ENCODE measurements around the gene GLG1.
"Not testable (repeated sequence)": the region's sequence is repeated elsewhere in the genome, so short reads cannot be mapped to it uniquely, and the experiment has no call there.

DNA sequence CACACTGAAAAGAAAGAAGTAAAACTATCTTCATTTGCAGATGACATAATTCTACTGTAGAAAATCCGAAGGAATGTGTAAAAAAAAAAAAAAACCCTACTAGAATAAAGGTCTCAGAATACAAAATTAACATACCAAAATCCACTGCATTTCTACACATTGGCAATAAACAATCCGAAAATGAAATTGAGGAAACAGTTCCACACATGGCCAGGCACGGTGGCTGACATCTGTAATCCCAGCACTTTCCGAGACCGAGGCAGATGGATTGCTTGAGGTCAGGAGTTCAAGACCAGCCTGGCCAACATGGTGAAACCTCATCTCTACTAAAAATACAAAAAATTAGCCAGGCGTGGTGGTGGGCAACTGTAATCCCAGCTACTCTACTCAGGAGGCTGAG is 181.2 kb downstream of the GLG1 start:
- TF ChIP-seq, protein P1, sequence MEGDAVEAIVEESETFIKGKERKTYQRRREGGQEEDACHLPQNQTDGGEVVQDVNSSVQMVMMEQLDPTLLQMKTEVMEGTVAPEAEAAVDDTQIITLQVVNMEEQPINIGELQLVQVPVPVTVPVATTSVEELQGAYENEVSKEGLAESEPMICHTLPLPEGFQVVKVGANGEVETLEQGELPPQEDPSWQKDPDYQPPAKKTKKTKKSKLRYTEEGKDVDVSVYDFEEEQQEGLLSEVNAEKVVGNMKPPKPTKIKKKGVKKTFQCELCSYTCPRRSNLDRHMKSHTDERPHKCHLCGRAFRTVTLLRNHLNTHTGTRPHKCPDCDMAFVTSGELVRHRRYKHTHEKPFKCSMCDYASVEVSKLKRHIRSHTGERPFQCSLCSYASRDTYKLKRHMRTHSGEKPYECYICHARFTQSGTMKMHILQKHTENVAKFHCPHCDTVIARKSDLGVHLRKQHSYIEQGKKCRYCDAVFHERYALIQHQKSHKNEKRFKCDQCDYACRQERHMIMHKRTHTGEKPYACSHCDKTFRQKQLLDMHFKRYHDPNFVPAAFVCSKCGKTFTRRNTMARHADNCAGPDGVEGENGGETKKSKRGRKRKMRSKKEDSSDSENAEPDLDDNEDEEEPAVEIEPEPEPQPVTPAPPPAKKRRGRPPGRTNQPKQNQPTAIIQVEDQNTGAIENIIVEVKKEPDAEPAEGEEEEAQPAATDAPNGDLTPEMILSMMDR (conservative IDR thresholded peaks at IDR 0.05): not testable (repeated sequence)
- not testable (repeated sequence) for TF ChIP-seq ZFX (IDR thresholded peaks at IDR 0.05)
